HG02870 (cell line): Measurements from ENCODE around the gene LINC00237.

Experiments
- ATAC-seq: cut with Tn5 transposase; IDR thresholded peaks from one replicate; pipeline ENCODE4 v1.9.1; 2021; ENCODE audit warnings: mild to moderate bottlenecking, moderate library complexity; ENCODE audit not compliant: unreplicated experiment

Gene LINC00237

GRCh38 chr20:21049305-21049828, 56.8 kb downstream of the LINC00237 start:
- ATAC-seq = no peak

GRCh38 chr20:21048841-21049273, 57.3 kb downstream of the LINC00237 start:
- ATAC-seq = no peak

- ATAC-seq = no peak
Observed at GRCh38 chr20:21047981-21048380, 58.2 kb downstream of the LINC00237 start.

- no peak for ATAC-seq
Observed at GRCh38 chr20:21046413-21047070, 59.6 kb downstream of the LINC00237 start.
